Measurements from ENCODE around the gene RAPGEF1. TPM values are rescaled to one million over a fixed set of nuclear protein-coding genes. Genes with fewer than 3 reads are reported as not detected.

RAPGEF1 gene
- total RNA-seq, 1 experiment from 2014 or later = 55.6 TPM

- H3K23me2 ChIP-seq (ENCODE audit: insufficient read length, low read depth, low read length, poor library complexity, severe bottlenecking) = peaks cover 4% of the 10 kb centered on the region
- H3K18ac ChIP-seq (ENCODE audit: insufficient read length, low read depth, low read length) = no peak overlapping the region
- no peak overlapping the region for H3K27ac ChIP-seq (ENCODE audit: insufficient read length, low read depth, low read length)
- no peak overlapping the region for H3K56ac ChIP-seq (ENCODE audit: insufficient read length, low read depth, low read length)
- H2BK5ac ChIP-seq (ENCODE audit: insufficient read length, low read length) = no peak overlapping the region
- H3K9me3 ChIP-seq (ENCODE audit: control insufficient read depth, low read depth, low read length) = no peaks in the 10 kb centered on the region
- peaks cover 3% of the 10 kb centered on the region for H3K79me1 ChIP-seq (ENCODE audit: insufficient read depth, low read depth, low read length, poor library complexity, severe bottlenecking)
- H2BK120ac ChIP-seq (ENCODE audit: low read depth, low read length, poor library complexity, severe bottlenecking) = no peak overlapping the region
- no peak overlapping the region for H3K4me3 Mint-ChIP-seq
- H2AK5ac ChIP-seq (ENCODE audit: insufficient read length, low read length) = no peak overlapping the region
- H3K4me1 ChIP-seq (ENCODE audit: insufficient read depth, low read length) = peaks cover 2% of the 10 kb centered on the region; the same call in 1 of the 2 replicates
- no CpG with 5 or more reads among the region's 4 CpGs for WGBS (ENCODE audit: extremely low coverage, insufficient read length, low lambda C conversion rate)
- H3K36me3 Mint-ChIP-seq (ENCODE audit: insufficient read depth in 1 of 3, low read depth in 3 of 3) = peaks cover 4 to 12% (median 8%) of the 10 kb centered on the region in 3 experiments; a peak in 5 of 7 replicates
- H3K27me3 ChIP-seq (ENCODE audit: insufficient read depth, low read length) = no peaks in the 10 kb centered on the region
- peak overlapping the region; percentile 13 to 58 (median 41); a peak in 3 of 7 replicates for H3K27ac Mint-ChIP-seq
- no peak overlapping the region for H4K5ac ChIP-seq (ENCODE audit: insufficient read length, low read depth, low read length)
- no peak overlapping the region for H4K8ac ChIP-seq (replicated peaks; ENCODE audit: insufficient read length, low read depth, low read length)
- H3K4ac ChIP-seq (ENCODE audit: low read depth, low read length) = no peak overlapping the region
- no peak for DNase-seq
- no peak overlapping the region for H2BK12ac ChIP-seq (ENCODE audit: insufficient read length, low read depth, low read length)
- no peak overlapping the region for H3K14ac ChIP-seq (ENCODE audit: insufficient read depth, low read length)
- H4K91ac ChIP-seq (ENCODE audit: insufficient read length, low read depth, low read length) = no peak overlapping the region
- H4K20me1 ChIP-seq (ENCODE audit: control insufficient read depth, insufficient read depth, insufficient read length) = no peaks in the 10 kb centered on the region
- H3K23ac ChIP-seq (ENCODE audit: insufficient read length, low read depth, low read length) = no peak overlapping the region
- no peak overlapping the region for H3T11ph ChIP-seq (ENCODE audit: low read length)
- H3K4me1 Mint-ChIP-seq = peaks cover 42 to 60% of the 10 kb centered on the region in 2 experiments
- no peaks in the 10 kb centered on the region for H3K27me3 Mint-ChIP-seq (ENCODE audit: low read depth)
- no peak overlapping the region for H3K4me2 ChIP-seq (ENCODE audit: insufficient read depth, insufficient read length, low read length)
- H3K9me3 Mint-ChIP-seq = peaks cover 7 to 8% of the 10 kb centered on the region in 2 experiments
- no peak overlapping the region for H2BK20ac ChIP-seq (ENCODE audit: low read depth, low read length, poor library complexity, severe bottlenecking)
- H3K79me2 ChIP-seq (ENCODE audit: insufficient read depth, low read length) = peaks cover 39% of the 10 kb centered on the region; the same call in 1 of the 2 replicates
- no peak overlapping the region for H2BK15ac ChIP-seq (ENCODE audit: low read depth, low read length)
- H3K9ac ChIP-seq (ENCODE audit: extremely low read depth, insufficient read length, low read length) = no peak overlapping the region
- no peak for TF ChIP-seq CTCF (conservative IDR thresholded peaks at IDR 0.05)
- no peak overlapping the region for H2AFZ ChIP-seq (ENCODE audit: low read length)
Observed at GRCh38 chr9:131736431-131736830, 3.4 kb downstream of the RAPGEF1 start.

Measured in H9 (cell line).